ENCODE data around the gene DLG3.

DLG3 gene

GRCh38 chrX:70434352-70434866, 10.2 kb upstream of the DLG3 start:
- H3K9me3 ChIP-seq, result no peaks in the 10 kb centered on the region
- no peaks in the 10 kb centered on the region for H3K36me3 ChIP-seq
- H3K27ac ChIP-seq, result no peak overlapping the region
- peaks cover 0 to 6% of the 10 kb centered on the region in 2 experiments for H3K4me1 ChIP-seq (ENCODE audit: control insufficient read depth in 1 of 2, insufficient read depth in 1 of 2, low read depth in 1 of 2, low read length in 1 of 2)
- TF ChIP-seq, protein P1, sequence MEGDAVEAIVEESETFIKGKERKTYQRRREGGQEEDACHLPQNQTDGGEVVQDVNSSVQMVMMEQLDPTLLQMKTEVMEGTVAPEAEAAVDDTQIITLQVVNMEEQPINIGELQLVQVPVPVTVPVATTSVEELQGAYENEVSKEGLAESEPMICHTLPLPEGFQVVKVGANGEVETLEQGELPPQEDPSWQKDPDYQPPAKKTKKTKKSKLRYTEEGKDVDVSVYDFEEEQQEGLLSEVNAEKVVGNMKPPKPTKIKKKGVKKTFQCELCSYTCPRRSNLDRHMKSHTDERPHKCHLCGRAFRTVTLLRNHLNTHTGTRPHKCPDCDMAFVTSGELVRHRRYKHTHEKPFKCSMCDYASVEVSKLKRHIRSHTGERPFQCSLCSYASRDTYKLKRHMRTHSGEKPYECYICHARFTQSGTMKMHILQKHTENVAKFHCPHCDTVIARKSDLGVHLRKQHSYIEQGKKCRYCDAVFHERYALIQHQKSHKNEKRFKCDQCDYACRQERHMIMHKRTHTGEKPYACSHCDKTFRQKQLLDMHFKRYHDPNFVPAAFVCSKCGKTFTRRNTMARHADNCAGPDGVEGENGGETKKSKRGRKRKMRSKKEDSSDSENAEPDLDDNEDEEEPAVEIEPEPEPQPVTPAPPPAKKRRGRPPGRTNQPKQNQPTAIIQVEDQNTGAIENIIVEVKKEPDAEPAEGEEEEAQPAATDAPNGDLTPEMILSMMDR (IDR thresholded peaks at IDR 0.05), result no peak
- peak overlapping the region; percentile 65 to 70 for H3K4me3 ChIP-seq (ENCODE audit: low read depth in 1 of 2, low read length in 1 of 2)
- peaks cover 57% of the 10 kb centered on the region for H3K27me3 ChIP-seq

DNA sequence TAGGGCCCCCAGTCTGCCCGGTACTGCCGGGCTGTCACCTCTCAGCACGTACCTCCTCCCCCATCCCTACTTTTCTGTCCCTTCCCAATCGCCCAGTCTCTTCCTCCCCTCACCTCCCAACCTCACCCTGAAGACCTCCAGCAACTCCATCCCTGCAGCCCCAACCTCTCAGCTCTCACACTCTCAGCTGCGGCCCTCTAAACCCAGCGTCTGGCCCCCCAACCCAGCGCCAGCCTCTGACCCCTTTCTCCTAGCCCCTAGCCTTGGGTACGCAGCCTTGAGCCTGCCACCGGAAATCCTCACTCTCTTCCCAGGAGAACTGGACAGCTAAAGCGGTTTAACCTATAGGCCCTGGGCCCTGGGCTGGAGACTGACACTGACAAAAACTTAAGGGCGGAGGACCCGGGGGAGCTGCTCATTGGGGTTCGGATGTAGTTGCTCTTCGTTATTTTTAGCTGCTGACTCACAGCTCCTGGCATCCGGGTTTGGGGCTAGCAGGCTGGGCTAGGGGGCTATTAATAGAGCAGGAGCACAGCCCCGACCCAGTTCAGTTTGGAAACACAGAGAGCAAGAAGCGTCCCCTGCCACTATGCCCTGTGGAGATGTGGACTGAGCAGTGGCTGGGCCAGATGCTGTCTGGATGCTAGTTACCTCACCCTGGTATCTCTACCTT, 9.6 kb upstream of the DLG3 start:
- H3K36me3 ChIP-seq, result no peaks in the 10 kb centered on the region

DNA sequence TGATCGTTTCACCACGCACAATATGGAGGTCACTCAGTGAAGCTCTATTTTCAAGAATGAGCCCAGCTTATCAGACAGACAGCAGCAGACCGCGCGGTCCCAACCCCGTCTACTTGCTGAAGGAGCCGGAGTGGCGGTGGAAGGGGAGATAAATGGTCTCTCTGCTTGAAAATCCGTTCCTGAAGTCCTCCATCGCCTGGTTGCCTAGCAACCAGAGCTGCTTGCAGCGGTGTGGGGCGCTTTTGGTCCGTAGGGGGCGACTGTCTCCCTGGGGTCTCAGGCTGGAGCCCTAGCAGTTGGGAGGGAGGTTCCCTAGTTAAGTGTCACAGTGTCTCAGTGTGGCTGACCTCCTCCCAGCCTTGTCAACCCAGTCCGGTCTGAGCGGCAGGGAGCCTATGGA, 8.3 kb upstream of the DLG3 start:
- Histone ChIP-seq H3K27ac (no peak overlapping the region), H3K4me3 (ENCODE audit: low read depth in 1 of 2, low read length in 1 of 2) (no peak overlapping the region), H3K9me3 (no peaks in the 10 kb centered on the region), H3K36me3 (no peaks in the 10 kb centered on the region), H3K27me3 (peaks cover 62% of the 10 kb centered on the region), H3K4me1 (ENCODE audit: control insufficient read depth in 1 of 2, insufficient read depth in 1 of 2, low read depth in 1 of 2, low read length in 1 of 2) (peaks cover 0 to 6% of the 10 kb centered on the region in 2 experiments)
- TF ChIP-seq, protein P1 (IDR thresholded peaks at IDR 0.05), result no peak

More for the DNA sequence above, 9.6 kb upstream of the DLG3 start:
- H3K27me3 ChIP-seq, result peaks cover 58% of the 10 kb centered on the region
- TF ChIP-seq, protein P1 (IDR thresholded peaks at IDR 0.05), result no peak
- no peaks in the 10 kb centered on the region for H3K9me3 ChIP-seq
- H3K4me1 ChIP-seq (ENCODE audit: control insufficient read depth in 1 of 2, insufficient read depth in 1 of 2, low read depth in 1 of 2, low read length in 1 of 2), result peaks cover 0 to 6% of the 10 kb centered on the region in 2 experiments
- H3K27ac ChIP-seq, result no peak overlapping the region
- H3K4me3 ChIP-seq (ENCODE audit: low read depth in 1 of 2, low read length in 1 of 2), result peak overlapping the region; percentile 65 to 70

DNA sequence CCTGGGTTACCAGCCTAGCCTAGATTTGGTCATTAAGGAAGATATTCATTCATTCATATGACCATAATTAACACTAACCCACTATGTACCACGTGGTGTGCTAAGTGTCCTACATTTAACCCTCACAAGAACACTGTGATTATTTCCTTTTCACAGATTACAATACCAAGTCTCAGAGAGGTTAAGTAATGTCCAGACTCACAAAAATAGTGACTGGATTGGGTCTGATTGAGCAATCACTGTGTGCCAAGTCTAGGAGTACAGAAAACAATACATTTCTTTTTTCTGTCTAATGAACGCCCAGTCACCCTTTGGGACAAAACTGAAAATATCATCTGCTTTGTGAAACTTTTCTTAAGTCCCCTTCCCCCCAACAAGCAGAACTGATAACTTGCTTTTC, 7.6 kb upstream of the DLG3 start:
- no peaks in the 10 kb centered on the region for H3K36me3 ChIP-seq
- TF ChIP-seq, protein P1 (IDR thresholded peaks at IDR 0.05), result no peak
- peaks cover 69% of the 10 kb centered on the region for H3K27me3 ChIP-seq
- H3K4me3 ChIP-seq (ENCODE audit: low read depth in 1 of 2, low read length in 1 of 2), result no peak overlapping the region
- no peaks in the 10 kb centered on the region for H3K9me3 ChIP-seq
- no peak overlapping the region for H3K27ac ChIP-seq
- H3K4me1 ChIP-seq (ENCODE audit: control insufficient read depth in 1 of 2, insufficient read depth in 1 of 2, low read depth in 1 of 2, low read length in 1 of 2), result peaks cover 0 to 6% of the 10 kb centered on the region in 2 experiments

- TF ChIP-seq, protein P1 (IDR thresholded peaks at IDR 0.05), result no peak
- Histone ChIP-seq H3K27me3 (peaks cover 77% of the 10 kb centered on the region), H3K27ac (no peak overlapping the region), H3K36me3 (no peaks in the 10 kb centered on the region), H3K4me3 (ENCODE audit: low read depth in 1 of 2, low read length in 1 of 2) (no peak overlapping the region), H3K9me3 (no peaks in the 10 kb centered on the region), H3K4me1 (ENCODE audit: control insufficient read depth in 1 of 2, insufficient read depth in 1 of 2, low read depth in 1 of 2, low read length in 1 of 2) (peaks cover 0 to 6% of the 10 kb centered on the region in 2 experiments)
These were observed 6.5 kb upstream of the DLG3 start for GRCh38 chrX:70437921-70438665.

Measured in neutrophil (primary cell).